ENCODE results near the gene MAGI1. TPM values are rescaled to one million over a fixed set of nuclear protein-coding genes. Genes with fewer than 3 reads are reported as not detected.
A peak's percentile ranks its signal among the peaks of the same experiment; 100 is the strongest.

The MAGI1 gene
- total RNA-seq (2021) (53.0 to 58.2 TPM (median 54.1 TPM) in 3 replicates), Bru-seq, nascent RNA (percentile 81 among the genes with signal in this experiment)
- long read RNA-seq, experiment 1, partial matches to known transcripts: 44 of 161 reads
- long read RNA-seq, experiment 1, other reads (novel, unspliced or antisense): 117 of 161 reads
- long read RNA-seq, experiment 2, full-length matches to known transcripts: 1 of 39 reads
- long read RNA-seq, experiment 2, partial matches to known transcripts: 8 of 39 reads
- long read RNA-seq, experiment 2, other reads (novel, unspliced or antisense): 30 of 39 reads
- long read RNA-seq, experiment 3, partial matches to known transcripts: 1 of 7 reads
- long read RNA-seq, experiment 3, other reads (novel, unspliced or antisense): 6 of 7 reads

DNA sequence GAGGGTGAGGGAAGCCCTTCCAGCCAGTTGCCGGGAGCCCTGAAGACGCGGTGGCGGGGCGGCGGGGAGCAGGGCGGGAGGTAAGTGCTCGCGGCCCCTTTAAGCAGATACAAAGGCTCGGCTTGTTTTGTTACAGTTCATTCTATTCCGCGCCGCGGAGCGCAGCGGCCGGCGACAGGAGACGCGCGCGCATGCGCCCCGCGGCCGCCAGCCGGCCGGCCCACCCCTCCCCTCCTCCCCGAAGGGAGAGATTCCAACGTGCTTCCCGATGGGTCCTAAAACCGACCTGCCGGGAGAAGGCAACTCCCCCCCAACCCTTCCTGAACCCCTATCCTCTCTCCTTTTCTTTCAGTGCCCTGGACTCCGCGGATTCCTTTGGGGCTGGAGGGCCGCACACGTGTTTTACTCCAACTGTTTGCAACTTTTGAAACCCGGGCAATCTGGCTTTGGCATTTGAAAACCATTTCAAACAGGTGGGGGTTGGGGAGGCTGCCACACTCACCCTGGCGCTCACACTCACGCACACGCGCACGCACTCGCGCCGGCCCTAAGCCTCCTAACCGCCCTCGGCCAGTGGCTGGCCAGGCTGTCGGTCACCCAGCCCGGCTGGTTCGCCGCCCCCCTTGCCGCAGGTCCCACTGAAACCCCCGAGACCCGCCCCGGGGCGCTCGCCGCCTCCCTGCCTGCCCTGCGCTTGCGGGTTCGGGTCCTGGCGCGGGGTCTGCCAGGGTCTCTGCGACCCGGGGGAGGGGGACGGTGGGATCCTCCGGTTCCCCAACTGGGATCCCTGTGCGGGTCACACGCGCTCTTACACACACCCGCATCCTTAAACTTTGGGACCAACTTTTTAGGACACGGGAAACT lies at the start of gene MAGI1:
TSS of gene MAGI1 (minus strand) at position 193 of the 864 bp plus-strand sequence. CDS start 610 bp downstream, outside the sequence.
- H3K27me3 Mint-ChIP-seq (ENCODE audit: low read depth): no peaks in the 10 kb centered on the region; the same call in 1 of the 2 replicates
- TF ChIP-seq ZNF121 (CRISPR knock-in tag; IDR thresholded peaks at IDR 0.05) (no peak), TEAD1 (CRISPR knock-in tag; IDR thresholded peaks at IDR 0.05) (peak; percentile 27; the same call in 1 of the 2 replicates), FOXK1 (CRISPR knock-in tag; IDR thresholded peaks at IDR 0.05) (no peak), ETV6 (CRISPR knock-in tag; IDR thresholded peaks at IDR 0.05) (peak; percentile 84), ELF4 (CRISPR knock-in tag; IDR thresholded peaks at IDR 0.05; ENCODE audit: low read depth) (no peak), KAT7 (CRISPR knock-in tag; IDR thresholded peaks at IDR 0.05; ENCODE audit: borderline replicate concordance) (0 out of 2 replicates have a peak, but pooled peaks have one; percentile 60), ZNF423 (CRISPR knock-in tag; IDR thresholded peaks at IDR 0.05) (peak; percentile 6; the same call in 1 of the 2 replicates), GABPB1 (CRISPR knock-in tag; IDR thresholded peaks at IDR 0.05) (no peak), NFYB (CRISPR knock-in tag; conservative IDR thresholded peaks at IDR 0.05; ENCODE audit: low read depth) (peak; percentile 80), ZNF219 (CRISPR knock-in tag; IDR thresholded peaks at IDR 0.05; ENCODE audit: borderline replicate concordance) (no peak), MYBL2 (CRISPR knock-in tag; IDR thresholded peaks at IDR 0.05) (peak; percentile 54; the same call in 1 of the 2 replicates)
- TF ChIP-seq, protein P1, sequence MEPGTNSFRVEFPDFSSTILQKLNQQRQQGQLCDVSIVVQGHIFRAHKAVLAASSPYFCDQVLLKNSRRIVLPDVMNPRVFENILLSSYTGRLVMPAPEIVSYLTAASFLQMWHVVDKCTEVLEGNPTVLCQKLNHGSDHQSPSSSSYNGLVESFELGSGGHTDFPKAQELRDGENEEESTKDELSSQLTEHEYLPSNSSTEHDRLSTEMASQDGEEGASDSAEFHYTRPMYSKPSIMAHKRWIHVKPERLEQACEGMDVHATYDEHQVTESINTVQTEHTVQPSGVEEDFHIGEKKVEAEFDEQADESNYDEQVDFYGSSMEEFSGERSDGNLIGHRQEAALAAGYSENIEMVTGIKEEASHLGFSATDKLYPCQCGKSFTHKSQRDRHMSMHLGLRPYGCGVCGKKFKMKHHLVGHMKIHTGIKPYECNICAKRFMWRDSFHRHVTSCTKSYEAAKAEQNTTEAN (CRISPR knock-in tag; IDR thresholded peaks at IDR 0.05): peak; percentile 100
- TF ChIP-seq, protein P2, sequence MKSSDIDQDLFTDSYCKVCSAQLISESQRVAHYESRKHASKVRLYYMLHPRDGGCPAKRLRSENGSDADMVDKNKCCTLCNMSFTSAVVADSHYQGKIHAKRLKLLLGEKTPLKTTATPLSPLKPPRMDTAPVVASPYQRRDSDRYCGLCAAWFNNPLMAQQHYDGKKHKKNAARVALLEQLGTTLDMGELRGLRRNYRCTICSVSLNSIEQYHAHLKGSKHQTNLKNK (CRISPR knock-in tag; IDR thresholded peaks at IDR 0.05): no peak
- TF ChIP-seq, protein P3, sequence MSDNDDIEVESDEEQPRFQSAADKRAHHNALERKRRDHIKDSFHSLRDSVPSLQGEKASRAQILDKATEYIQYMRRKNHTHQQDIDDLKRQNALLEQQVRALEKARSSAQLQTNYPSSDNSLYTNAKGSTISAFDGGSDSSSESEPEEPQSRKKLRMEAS (CRISPR knock-in tag; IDR thresholded peaks at IDR 0.05): peak; percentile 57
- TF ChIP-seq, protein P4, sequence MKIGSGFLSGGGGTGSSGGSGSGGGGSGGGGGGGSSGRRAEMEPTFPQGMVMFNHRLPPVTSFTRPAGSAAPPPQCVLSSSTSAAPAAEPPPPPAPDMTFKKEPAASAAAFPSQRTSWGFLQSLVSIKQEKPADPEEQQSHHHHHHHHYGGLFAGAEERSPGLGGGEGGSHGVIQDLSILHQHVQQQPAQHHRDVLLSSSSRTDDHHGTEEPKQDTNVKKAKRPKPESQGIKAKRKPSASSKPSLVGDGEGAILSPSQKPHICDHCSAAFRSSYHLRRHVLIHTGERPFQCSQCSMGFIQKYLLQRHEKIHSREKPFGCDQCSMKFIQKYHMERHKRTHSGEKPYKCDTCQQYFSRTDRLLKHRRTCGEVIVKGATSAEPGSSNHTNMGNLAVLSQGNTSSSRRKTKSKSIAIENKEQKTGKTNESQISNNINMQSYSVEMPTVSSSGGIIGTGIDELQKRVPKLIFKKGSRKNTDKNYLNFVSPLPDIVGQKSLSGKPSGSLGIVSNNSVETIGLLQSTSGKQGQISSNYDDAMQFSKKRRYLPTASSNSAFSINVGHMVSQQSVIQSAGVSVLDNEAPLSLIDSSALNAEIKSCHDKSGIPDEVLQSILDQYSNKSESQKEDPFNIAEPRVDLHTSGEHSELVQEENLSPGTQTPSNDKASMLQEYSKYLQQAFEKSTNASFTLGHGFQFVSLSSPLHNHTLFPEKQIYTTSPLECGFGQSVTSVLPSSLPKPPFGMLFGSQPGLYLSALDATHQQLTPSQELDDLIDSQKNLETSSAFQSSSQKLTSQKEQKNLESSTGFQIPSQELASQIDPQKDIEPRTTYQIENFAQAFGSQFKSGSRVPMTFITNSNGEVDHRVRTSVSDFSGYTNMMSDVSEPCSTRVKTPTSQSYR (CRISPR knock-in tag; IDR thresholded peaks at IDR 0.05): 0 out of 2 replicates have a peak, but pooled peaks have one; percentile 43
- TF ChIP-seq, protein P5, sequence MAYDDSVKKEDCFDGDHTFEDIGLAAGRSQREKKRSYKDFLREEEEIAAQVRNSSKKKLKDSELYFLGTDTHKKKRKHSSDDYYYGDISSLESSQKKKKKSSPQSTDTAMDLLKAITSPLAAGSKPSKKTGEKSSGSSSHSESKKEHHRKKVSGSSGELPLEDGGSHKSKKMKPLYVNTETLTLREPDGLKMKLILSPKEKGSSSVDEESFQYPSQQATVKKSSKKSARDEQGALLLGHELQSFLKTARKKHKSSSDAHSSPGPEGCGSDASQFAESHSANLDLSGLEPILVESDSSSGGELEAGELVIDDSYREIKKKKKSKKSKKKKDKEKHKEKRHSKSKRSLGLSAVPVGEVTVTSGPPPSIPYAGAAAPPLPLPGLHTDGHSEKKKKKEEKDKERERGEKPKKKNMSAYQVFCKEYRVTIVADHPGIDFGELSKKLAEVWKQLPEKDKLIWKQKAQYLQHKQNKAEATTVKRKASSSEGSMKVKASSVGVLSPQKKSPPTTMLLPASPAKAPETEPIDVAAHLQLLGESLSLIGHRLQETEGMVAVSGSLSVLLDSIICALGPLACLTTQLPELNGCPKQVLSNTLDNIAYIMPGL (CRISPR knock-in tag; IDR thresholded peaks at IDR 0.05): peak; percentile 40
- TF ChIP-seq, protein P6, sequence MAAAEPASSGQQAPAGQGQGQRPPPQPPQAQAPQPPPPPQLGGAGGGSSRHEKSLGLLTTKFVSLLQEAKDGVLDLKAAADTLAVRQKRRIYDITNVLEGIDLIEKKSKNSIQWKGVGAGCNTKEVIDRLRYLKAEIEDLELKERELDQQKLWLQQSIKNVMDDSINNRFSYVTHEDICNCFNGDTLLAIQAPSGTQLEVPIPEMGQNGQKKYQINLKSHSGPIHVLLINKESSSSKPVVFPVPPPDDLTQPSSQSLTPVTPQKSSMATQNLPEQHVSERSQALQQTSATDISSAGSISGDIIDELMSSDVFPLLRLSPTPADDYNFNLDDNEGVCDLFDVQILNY (CRISPR knock-in tag; IDR thresholded peaks at IDR 0.05): peak; percentile 0; the same call in 1 of the 2 replicates
- TF ChIP-seq, protein P7, sequence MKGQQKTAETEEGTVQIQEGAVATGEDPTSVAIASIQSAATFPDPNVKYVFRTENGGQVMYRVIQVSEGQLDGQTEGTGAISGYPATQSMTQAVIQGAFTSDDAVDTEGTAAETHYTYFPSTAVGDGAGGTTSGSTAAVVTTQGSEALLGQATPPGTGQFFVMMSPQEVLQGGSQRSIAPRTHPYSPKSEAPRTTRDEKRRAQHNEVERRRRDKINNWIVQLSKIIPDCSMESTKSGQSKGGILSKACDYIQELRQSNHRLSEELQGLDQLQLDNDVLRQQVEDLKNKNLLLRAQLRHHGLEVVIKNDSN (CRISPR knock-in tag; IDR thresholded peaks at IDR 0.05): 0 out of 2 replicates have a peak, but pooled peaks have one; percentile 36
- TF ChIP-seq, protein P8, sequence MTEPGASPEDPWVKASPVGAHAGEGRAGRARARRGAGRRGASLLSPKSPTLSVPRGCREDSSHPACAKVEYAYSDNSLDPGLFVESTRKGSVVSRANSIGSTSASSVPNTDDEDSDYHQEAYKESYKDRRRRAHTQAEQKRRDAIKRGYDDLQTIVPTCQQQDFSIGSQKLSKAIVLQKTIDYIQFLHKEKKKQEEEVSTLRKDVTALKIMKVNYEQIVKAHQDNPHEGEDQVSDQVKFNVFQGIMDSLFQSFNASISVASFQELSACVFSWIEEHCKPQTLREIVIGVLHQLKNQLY (CRISPR knock-in tag; IDR thresholded peaks at IDR 0.05): no peak
- TF ChIP-seq, protein P9, sequence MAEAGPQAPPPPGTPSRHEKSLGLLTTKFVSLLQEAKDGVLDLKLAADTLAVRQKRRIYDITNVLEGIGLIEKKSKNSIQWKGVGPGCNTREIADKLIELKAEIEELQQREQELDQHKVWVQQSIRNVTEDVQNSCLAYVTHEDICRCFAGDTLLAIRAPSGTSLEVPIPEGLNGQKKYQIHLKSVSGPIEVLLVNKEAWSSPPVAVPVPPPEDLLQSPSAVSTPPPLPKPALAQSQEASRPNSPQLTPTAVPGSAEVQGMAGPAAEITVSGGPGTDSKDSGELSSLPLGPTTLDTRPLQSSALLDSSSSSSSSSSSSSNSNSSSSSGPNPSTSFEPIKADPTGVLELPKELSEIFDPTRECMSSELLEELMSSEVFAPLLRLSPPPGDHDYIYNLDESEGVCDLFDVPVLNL (CRISPR knock-in tag; IDR thresholded peaks at IDR 0.05; ENCODE audit: borderline replicate concordance, low read depth): no peak

More for the DNA sequence above, at the start of gene MAGI1:
- no peaks in the 10 kb centered on the region for H3K9me3 Mint-ChIP-seq
- ATAC-seq: peak; percentile 65
- H3K36me3 Mint-ChIP-seq: peaks cover 5% of the 10 kb centered on the region; the same call in 1 of the 2 replicates
- H3K4me3 Mint-ChIP-seq: peak within 1 kb of the TSS; percentile 98
- CTCF ChIA-PET: interaction anchor here (1.2 kb wide), 1 partner anchor 80 kb away, joined by 3 read pairs; no protein-coding TSS in a partner anchor
- peaks cover 45% of the 10 kb centered on the region for H3K4me1 Mint-ChIP-seq
- DNase-seq (ENCODE audit: low spot score): peak; percentile 92
- POLR2A ChIA-PET: interaction anchor here (1.2 to 1.6 kb wide), 3 partner anchors 59 to 96 kb away, joined by 3 to 5 read pairs (median 3); no protein-coding TSS in a partner anchor
- H3K27ac Mint-ChIP-seq: peak within 1 kb of the TSS; percentile 99

Measured in WTC11 (cell line).